ENCODE data around the gene ASPRV1.

Gene ASPRV1

DNA sequence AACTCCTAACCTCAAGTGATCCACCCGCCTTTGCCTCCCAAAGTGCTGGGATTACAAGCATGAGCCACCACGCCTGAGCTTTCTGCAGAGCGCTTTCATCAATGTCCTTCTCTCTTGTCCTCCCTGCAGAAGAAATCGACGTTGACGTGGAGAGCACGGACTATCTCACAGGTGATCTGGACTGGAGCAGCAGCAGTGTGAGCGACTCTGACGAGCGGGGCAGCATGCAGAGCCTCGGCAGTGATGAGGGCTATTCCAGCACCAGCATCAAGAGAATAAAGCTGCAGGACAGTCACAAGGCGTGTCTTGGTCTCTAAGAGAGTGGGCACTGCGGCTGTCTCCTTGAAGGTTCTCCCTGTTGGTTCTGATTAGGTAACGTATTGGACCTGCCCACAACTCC lies 23.5 kb downstream of the ASPRV1 start:
- FAIRE-seq: no peak

DNA sequence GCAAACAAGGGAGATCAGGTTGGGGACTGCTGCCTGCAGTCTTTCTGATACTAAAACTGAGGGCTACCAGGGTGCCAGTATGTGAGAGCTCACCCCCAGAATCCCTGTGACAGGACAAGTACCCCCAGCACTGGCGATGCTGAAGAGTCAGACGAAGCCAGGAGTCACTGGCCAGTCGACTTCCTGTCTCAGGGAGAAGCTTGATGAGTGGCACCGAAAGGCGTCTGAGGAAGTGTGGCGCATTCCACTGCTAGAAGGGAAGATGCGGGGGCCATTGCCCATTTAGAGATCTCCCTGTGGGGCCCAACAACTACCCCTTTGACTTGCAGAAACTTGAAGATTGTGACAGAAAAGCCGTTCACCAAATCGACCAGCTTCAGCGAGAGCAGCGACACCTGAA lies 24.5 kb downstream of the ASPRV1 start:
- FAIRE-seq: no peak

DNA sequence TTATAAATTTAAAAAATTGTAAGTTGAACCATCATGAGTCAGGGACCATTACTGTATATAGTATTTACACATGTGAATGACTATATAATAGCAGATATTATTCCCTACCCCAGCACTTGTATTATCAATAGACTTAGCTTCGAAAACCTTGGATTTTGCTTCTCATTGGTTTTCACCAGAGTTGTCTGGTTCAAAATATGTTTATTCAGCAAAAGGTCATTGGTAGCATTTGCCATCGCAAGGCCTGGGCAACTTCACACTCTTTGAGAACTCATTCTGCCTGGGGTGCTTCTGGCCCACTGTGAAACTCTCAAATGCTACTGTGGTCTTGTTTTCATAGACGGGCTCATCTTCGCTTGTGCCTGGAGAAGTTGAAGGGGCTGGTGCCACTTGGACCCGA lies 26.4 kb downstream of the ASPRV1 start:
- FAIRE-seq: no peak

DNA sequence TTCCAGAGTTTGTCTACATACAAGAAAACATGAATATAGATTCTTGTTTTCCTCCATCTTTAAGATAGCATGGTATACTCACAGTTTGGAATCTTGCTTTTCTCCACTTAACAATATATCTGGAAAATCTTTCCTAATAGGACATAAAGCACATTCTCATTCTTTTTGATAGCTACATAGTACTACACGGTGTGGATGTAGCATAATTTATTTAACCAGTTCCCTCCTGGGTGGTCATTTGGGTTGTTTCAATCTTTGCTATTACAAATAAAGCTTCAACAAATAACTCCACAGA lies 26.9 kb downstream of the ASPRV1 start:
- FAIRE-seq: no peak

GRCh38 chr2:69933839-69934613 lies 27.4 kb downstream of the ASPRV1 start:
- FAIRE-seq: no peak

GRCh38 chr2:69933254-69933828 lies 28.1 kb downstream of the ASPRV1 start:
- no peak for FAIRE-seq

DNA sequence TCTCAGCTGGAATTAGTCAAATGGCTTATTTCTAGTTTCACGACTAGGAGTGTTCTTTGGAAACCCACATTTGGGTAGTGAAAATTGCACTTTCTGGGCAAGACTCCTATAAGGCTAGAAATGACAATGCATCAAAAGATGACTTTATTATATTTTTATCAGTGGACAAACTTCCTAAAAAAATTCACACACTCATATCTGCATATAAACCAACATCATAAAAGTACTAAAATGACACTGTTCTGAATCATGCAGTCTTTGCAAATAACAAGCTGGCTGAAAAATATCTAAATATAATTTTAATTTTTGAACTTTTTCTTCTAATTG lies 28.9 kb downstream of the ASPRV1 start:
- FAIRE-seq: no peak

GRCh38 chr2:69931832-69932595 lies 29.4 kb downstream of the ASPRV1 start:
- no peak for FAIRE-seq

GRCh38 chr2:69926849-69927515 lies 34.4 kb downstream of the ASPRV1 start:
- FAIRE-seq: no peak

DNA sequence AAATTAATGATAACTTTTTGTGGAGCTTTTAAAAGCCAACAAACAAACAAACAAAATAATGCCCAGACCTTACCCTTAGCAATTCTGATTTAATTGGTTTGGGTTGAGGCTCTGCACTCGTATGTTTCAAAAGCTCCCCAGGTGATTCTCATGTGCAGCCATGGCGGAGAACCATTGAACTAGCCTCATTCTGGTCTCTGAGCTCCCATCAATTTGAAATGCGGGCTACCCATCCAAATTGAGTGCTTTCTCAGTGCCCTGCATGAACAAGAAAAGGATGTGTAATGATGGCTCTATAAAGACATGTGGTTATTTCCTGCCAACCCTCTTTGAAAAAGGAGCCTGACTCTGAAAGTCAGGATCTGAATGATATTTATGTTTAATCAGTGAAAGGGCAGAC lies 38.3 kb downstream of the ASPRV1 start:
- no peak for FAIRE-seq

GRCh38 chr2:69918401-69918800 lies 43.0 kb downstream of the ASPRV1 start:
- no peak for FAIRE-seq

DNA sequence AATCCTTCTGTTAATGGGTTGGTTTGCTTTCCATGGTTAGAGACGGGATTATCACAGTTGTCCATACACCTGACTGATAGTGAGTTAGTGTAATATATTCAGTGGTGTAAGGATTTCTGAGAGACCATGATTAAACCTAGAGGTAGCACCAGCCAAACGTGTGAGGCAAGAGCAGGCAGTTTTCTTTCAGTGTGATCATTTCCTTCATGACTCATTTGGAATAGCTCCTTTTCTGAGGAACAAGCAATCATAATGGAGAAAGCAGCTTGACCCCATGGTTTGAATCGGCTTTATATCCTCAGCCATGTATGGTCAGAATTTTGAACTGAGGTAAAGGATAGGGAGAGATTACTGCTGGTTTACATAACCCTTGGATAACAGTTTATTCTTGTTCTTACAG lies 43.6 kb downstream of the ASPRV1 start:
- FAIRE-seq: no peak

- FAIRE-seq: no peak
Observed at GRCh38 chr2:69916106-69916505, 45.3 kb downstream of the ASPRV1 start.

DNA sequence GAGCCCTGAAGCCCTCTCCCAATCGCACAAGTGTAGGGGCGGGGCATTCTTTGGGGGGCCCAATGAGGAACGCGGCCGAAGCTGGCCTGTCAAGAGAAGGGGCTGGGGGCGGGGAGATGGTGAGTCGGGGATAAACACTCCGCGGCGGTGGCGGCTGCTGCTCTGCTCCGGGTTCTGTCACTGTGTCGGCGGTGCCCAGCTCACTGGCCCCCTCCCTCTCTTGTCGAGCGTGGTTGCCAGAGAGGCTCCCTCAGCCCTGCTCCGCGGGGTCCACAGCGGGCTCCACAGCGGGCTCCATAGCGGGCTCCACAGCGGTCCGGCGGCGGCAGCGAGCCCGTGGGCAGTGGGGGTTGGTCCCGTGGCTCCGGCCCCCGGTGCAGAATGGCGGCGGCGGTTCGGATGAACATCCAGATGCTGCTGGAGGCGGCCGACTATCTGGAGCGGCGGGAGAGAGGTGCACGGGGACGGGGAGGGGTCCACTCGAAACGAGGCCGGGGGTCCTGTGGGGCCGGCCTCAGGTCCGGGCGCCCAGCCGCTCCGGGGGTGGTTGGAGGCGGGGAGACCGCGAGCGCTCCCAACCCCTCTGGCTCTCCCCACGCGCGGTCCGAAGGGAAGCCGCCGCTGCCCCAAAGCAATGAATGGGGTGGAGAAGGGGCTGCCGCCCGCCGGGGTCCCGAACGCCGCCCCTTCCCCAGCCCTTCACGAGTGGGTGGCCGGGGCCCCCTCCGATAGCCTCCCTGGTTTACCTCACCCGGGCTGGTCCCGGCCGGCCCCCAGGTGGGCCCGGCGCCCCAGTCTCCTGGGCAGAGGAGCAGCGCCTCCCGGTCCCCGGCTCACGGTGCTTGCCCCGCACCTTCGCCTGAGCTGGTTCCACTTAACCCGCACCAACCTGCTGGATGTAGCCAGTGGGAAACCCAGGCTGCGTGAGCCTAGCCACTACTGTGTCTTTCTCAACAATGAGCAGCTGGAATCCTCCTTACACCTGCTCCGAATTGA lies 46.2 kb downstream of the ASPRV1 start, which contains the start of gene MXD1:
MXD1 (plus strand) TSS at position 160 of the 996 bp plus-strand sequence; CDS start at position 382, 222 bp downstream.
- FAIRE-seq: no peak

- FAIRE-seq: peak; percentile 100
Observed at GRCh38 chr2:69914164-69914949, 47.1 kb downstream of the ASPRV1 start.

DNA sequence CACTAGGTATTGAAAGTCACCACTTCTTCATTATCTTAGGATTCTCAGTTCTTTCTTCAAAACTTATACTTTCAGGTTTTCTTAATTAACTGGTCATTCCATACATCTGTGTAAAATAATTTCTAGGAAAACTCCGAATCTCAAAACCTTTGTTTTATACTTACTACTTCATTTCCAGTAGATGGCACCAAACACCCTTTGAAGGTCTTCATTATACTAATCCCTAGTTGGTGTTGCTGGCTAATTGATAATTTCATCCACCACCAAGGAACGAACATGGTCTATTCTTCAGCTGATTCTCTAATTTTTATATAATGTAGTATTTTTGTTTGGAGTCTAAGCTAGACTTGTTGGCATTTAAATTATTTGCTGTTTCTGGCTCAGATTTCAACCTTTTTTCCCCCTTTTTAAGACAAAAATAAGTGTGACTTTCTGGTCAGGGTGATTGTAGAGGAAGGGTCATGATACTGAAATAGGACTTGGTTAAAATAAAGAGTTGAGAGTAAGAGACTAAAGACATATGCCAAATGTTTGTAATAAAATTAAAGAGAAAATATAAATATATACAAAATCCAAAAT lies 49.4 kb downstream of the ASPRV1 start:
- peak; percentile 96 for FAIRE-seq

All from endometrium (tissue), 2 donors.